NCI-H748 (cell line): ENCODE measurements around the gene VAMP2.

ENCODE experiments used
- DNase-seq: peaks from one replicate; lab custom pipeline; 2025; ENCODE audit not compliant: unreplicated experiment; lab: John Stamatoyannopoulos, UW

VAMP2 gene

GRCh38 chr17:8176197-8176940 lies 13.6 kb upstream of the VAMP2 start, which contains the start of gene TMEM107:
TMEM107 (minus strand) TSS chr17:8176380; CDS start chr17:8176286, 94 bp downstream.
- DNase-seq: peak; percentile 98

GRCh38 chr17:8175795-8176196 lies 13.0 kb upstream of the VAMP2 start:
- DNase-seq: peak; percentile 63

- DNase-seq: peak; percentile 82
These were observed 11.1 kb upstream of the VAMP2 start for GRCh38 chr17:8173871-8174322.

GRCh38 chr17:8173056-8173870 lies 10.5 kb upstream of the VAMP2 start:
- DNase-seq: peak; percentile 100

GRCh38 chr17:8170186-8170585 lies 7.4 kb upstream of the VAMP2 start:
- DNase-seq: peak; percentile 27

- no peak for DNase-seq
These were observed 4.8 kb upstream of the VAMP2 start for GRCh38 chr17:8167526-8167925.

GRCh38 chr17:8166731-8167130 lies 4.0 kb upstream of the VAMP2 start:
- no peak for DNase-seq

GRCh38 chr17:8164815-8165131 lies 2.0 kb upstream of the VAMP2 start:
- no peak for DNase-seq

- peak; percentile 59 for DNase-seq
These were observed 1.4 kb upstream of the VAMP2 start for GRCh38 chr17:8163978-8164814.

- DNase-seq: peak; percentile 58
These were observed 539 bp upstream of the VAMP2 start for GRCh38 chr17:8162997-8163977.

GRCh38 chr17:8161289-8162232 lies 1.2 kb downstream of the VAMP2 start:
- DNase-seq: no peak

GRCh38 chr17:8160741-8161221 lies 2.0 kb downstream of the VAMP2 start:
- no peak for DNase-seq

GRCh38 chr17:8160224-8160577 lies 2.5 kb downstream of the VAMP2 start:
- no peak for DNase-seq

GRCh38 chr17:8159459-8160223 lies 3.1 kb downstream of the VAMP2 start:
- DNase-seq: no peak

GRCh38 chr17:8159032-8159400 lies 3.7 kb downstream of the VAMP2 start:
- DNase-seq: no peak

GRCh38 chr17:8158267-8159031 lies 4.3 kb downstream of the VAMP2 start:
- DNase-seq: peak; percentile 91

GRCh38 chr17:8156246-8156992 lies 6.3 kb downstream of the VAMP2 start:
- DNase-seq: peak; percentile 100
